Measurements from ENCODE around the gene NT5DC4.

Gene NT5DC4

GRCh38 chr2:112720785-112721184, at the start of gene NT5DC4:
TSS of gene NT5DC4 (plus strand) at chr2:112721020. CDS start at chr2:112721080, 60 bp downstream.
- H3K4me3 ChIP-seq (ENCODE audit: low read depth, low read length), result no peak within 1 kb of the TSS
- no peak for DNase-seq (ENCODE audit: low read depth)

- no peak overlapping the region for H3K4me3 ChIP-seq (ENCODE audit: low read depth, low read length)
- no peak for DNase-seq (ENCODE audit: low read depth)
Measured at GRCh38 chr2:112671801-112672200, 49.0 kb upstream of the NT5DC4 start.

GRCh38 chr2:112673008-112673407, 47.8 kb upstream of the NT5DC4 start:
- no peak for DNase-seq (ENCODE audit: low read depth)
- H3K4me3 ChIP-seq (ENCODE audit: low read depth, low read length), result no peak overlapping the region

GRCh38 chr2:112674229-112674628, 46.6 kb upstream of the NT5DC4 start:
- H3K4me3 ChIP-seq (ENCODE audit: low read depth, low read length), result no peak overlapping the region
- no peak for DNase-seq (ENCODE audit: low read depth)

GRCh38 chr2:112679484-112679883, 41.3 kb upstream of the NT5DC4 start:
- no peak overlapping the region for H3K4me3 ChIP-seq (ENCODE audit: low read depth, low read length)
- DNase-seq (ENCODE audit: low read depth), result no peak

- no peak overlapping the region for H3K4me3 ChIP-seq (ENCODE audit: low read depth, low read length)
- DNase-seq (ENCODE audit: low read depth), result no peak
Measured at GRCh38 chr2:112680666-112681101, 40.1 kb upstream of the NT5DC4 start.

- DNase-seq (ENCODE audit: low read depth), result no peak
- no peak overlapping the region for H3K4me3 ChIP-seq (ENCODE audit: low read depth, low read length)
Measured at GRCh38 chr2:112682101-112682500, 38.7 kb upstream of the NT5DC4 start.

- no peak for DNase-seq (ENCODE audit: low read depth)
- H3K4me3 ChIP-seq (ENCODE audit: low read depth, low read length), result no peak overlapping the region
Measured at GRCh38 chr2:112683550-112684414, 37.0 kb upstream of the NT5DC4 start.

GRCh38 chr2:112684415-112684775, 36.4 kb upstream of the NT5DC4 start:
- H3K4me3 ChIP-seq (ENCODE audit: low read depth, low read length), result no peak overlapping the region
- DNase-seq (ENCODE audit: low read depth), result no peak

GRCh38 chr2:112685271-112685884, 35.4 kb upstream of the NT5DC4 start:
- no peak overlapping the region for H3K4me3 ChIP-seq (ENCODE audit: low read depth, low read length)
- no peak for DNase-seq (ENCODE audit: low read depth)

- no peak for DNase-seq (ENCODE audit: low read depth)
- no peak overlapping the region for H3K4me3 ChIP-seq (ENCODE audit: low read depth, low read length)
Measured at GRCh38 chr2:112686348-112687217, 34.2 kb upstream of the NT5DC4 start.

- no peak for DNase-seq (ENCODE audit: low read depth)
- no peak overlapping the region for H3K4me3 ChIP-seq (ENCODE audit: low read depth, low read length)
Measured at GRCh38 chr2:112687522-112687921, 33.3 kb upstream of the NT5DC4 start.

- no peak for DNase-seq (ENCODE audit: low read depth)
Measured at GRCh38 chr2:112688086-112688880, 32.5 kb upstream of the NT5DC4 start.

GRCh38 chr2:112690853-112691401, 29.9 kb upstream of the NT5DC4 start:
- no peak overlapping the region for H3K4me3 ChIP-seq (ENCODE audit: low read depth, low read length)
- no peak for DNase-seq (ENCODE audit: low read depth)

More at GRCh38 chr2:112688086-112688880, 32.5 kb upstream of the NT5DC4 start:
- no peak overlapping the region for H3K4me3 ChIP-seq (ENCODE audit: low read depth, low read length)

- DNase-seq (ENCODE audit: low read depth), result peak; percentile 23
Measured at GRCh38 chr2:112691881-112692281, 28.9 kb upstream of the NT5DC4 start.

GRCh38 chr2:112692495-112692911, 28.3 kb upstream of the NT5DC4 start:
- peak; percentile 87 for DNase-seq (ENCODE audit: low read depth)
- no peak overlapping the region for H3K4me3 ChIP-seq (ENCODE audit: low read depth, low read length)

More at GRCh38 chr2:112691881-112692281, 28.9 kb upstream of the NT5DC4 start:
- no peak overlapping the region for H3K4me3 ChIP-seq (ENCODE audit: low read depth, low read length)

- no peak for DNase-seq (ENCODE audit: low read depth)
- no peak overlapping the region for H3K4me3 ChIP-seq (ENCODE audit: low read depth, low read length)
Measured at GRCh38 chr2:112692918-112693317, 27.9 kb upstream of the NT5DC4 start.

GRCh38 chr2:112693596-112693995, 27.2 kb upstream of the NT5DC4 start:
- no peak overlapping the region for H3K4me3 ChIP-seq (ENCODE audit: low read depth, low read length)
- DNase-seq (ENCODE audit: low read depth), result no peak

- no peak for DNase-seq (ENCODE audit: low read depth)
- no peak overlapping the region for H3K4me3 ChIP-seq (ENCODE audit: low read depth, low read length)
Measured at GRCh38 chr2:112694182-112694581, 26.6 kb upstream of the NT5DC4 start.

Measured in skeletal muscle cell (primary cell).